Posterior vena cava (tissue), 2 donors: ENCODE results near the gene OTUD6A. TPM values are rescaled to one million over a fixed set of nuclear protein-coding genes. Genes with fewer than 3 reads are reported as not detected.

Experiments used
- DNase-seq: peaks from one replicate; pipeline ENCODE4 v3.0.0-alpha.2; 2020; ENCODE audit warnings: low spot score
- intact Hi-C, 2 donors: fragments of 100-400 bp; cut with DNase I; formaldehyde crosslinking; loops; one replicate each; pipeline versions ENCODE4 v1.14.1 to v1.14.2; 2022 to 2023
- total RNA-seq, 2 donors: library from RNA; stranded (reverse); fragmentation: NEBNext Ultra II Directional; extraction: Animal tissue kit (Norgen Biotek cat#: 25700); gene quantifications; one replicate each; pipeline ENCODE4 v1.2.1, GENCODE V29; 2021
- donor health status: DM: yes; HTN: yes; CAD: no.
- donor health status: DM: yes; HTN: yes; CAD: no.

OTUD6A gene
- total RNA-seq, 2 donors from 2014 or later, result not detected

DNA sequence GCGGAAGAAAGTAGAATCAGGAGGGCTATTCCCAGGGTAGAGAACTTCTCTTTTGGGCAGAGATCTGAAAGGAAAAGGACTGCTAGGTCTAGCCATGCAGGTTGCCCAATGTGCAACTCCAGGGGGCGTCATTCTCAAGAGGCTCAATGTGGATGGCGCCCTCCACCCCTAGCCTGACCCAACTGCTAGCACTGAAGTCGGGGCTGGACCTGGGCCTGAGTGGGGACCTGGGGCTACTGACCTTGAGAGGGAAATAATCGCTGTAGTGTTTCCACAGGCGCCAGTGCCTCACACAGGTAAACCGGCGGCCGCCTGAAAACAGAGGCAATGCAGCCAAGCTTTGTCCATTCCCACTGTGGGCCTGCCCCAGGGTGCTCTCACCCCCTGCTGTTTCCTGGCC, 18.6 kb upstream of the OTUD6A start:
- DNase-seq, result no peak
- intact Hi-C loops, result no loop called here

DNA sequence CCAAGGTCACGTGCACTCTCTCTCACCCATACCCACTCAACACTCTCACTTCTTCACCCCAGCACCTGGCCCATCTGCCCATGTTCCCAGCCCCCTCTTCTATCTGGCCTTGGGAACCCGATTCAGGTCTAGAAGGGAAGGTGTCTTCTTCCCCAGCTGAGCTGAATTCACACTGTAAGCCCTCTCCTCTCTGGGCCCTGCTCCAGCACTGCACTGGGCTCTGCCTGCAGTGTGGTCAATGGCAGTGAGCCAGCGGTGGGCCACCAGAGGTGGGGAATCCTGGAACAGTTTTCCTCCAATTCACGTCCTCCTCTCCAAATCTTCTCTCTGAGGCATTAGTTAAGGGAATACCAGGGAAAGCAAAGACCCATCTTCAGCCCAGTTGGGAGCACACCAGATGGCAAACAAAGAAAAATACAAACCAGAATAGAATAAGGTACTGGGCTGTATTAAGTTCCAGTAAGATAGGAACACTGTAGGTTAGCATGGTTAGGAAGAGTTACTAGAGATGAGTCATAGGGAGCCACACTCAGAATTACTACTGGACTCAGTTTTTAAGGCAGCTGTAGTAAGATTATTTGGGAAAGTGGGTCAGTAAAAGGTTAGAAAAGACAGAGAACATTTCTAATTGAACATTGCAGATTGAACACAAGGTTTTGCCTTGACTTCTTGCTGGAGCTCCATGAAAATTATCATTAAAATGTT, 17.6 kb upstream of the OTUD6A start:
- DNase-seq, result no peak
- intact Hi-C loops, result no loop called here

- intact Hi-C loops, result no loop called here
- DNase-seq, result no peak
Measured at GRCh38 chrX:70046978-70047377, 15.3 kb upstream of the OTUD6A start.

DNA sequence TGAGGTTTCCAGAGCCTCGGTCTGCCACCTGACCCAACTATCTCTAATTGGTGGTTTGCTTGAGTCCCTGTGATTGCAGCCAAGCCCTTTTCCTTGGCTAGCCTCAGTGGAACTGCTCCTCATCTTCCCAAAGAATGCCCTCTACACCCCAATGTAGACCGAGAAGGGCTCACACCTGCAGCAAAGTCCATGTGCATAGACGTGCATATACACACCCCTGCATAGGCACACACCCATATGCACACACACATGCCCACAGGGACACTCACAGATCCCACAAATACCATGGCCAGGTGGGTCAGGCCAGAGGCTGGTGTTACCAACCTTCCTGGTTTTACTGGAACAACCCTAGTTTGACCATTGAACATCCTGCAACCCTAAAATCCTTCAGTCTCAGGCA, 12.9 kb upstream of the OTUD6A start:
- intact Hi-C loops, result no loop called here

DNA sequence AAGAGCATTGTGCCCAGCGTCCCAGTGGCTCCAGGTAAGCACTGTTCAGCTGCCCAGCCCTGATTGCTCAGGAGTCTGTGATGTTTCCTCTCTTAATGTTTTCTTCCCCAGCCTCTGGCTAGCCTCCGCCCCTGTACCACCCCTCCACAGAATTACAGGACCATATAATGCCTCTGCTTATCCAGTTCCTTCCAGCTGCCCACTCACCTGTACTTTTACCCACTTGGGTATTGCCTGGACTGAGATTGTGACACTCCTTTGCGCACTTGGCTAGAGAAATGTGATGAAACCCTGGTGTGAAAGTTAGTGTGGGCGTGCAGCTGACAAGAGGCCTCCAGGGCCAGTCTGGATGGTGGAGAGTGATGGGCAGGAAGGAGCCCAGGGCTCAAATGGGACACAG, 12.3 kb upstream of the OTUD6A start, which contains the start of gene AWAT2:
Gene AWAT2, minus strand, starts transcription at position 14 of the 400 bp plus-strand sequence. Its CDS starts 6 bp downstream, at position 8.
- intact Hi-C loops, result no loop called here
- DNase-seq, result no peak

More for the DNA sequence above, 12.9 kb upstream of the OTUD6A start:
- DNase-seq, result no peak

DNA sequence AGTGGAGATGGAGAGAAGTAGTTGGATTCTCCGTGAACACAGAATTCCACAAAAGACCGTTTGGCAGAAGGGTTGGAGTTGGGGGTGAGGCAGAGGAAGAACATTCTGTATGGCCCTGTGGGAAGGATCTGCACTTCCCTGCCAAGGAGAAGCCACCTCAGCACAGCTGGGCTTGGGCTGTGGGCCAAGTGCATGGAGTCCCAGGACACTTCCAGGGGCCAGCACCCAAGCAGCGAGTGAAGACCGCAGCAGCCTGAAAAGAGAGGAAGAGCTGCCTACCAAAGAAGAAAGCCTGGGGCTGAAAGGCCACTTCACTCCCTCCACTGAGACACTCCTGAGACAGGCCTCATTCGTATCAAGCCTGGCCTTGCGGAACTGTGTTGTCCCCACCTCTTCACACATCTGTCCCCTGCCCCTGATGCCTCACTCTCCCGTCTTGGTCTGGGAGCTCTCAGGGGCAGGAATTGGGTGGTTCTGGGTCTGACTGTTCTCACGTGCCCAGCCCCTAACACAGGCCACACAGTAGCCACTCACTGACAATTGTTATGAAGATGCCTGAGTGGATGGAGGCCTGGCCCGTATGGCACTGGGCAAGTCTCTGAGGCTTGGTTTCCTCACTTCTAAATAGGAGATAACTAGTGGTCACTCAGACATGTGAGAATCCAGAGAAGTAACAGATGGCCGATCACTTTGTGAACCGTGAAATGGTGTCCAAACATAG, 9.2 kb upstream of the OTUD6A start:
- intact Hi-C loops, result no loop called here
- DNase-seq, result no peak

DNA sequence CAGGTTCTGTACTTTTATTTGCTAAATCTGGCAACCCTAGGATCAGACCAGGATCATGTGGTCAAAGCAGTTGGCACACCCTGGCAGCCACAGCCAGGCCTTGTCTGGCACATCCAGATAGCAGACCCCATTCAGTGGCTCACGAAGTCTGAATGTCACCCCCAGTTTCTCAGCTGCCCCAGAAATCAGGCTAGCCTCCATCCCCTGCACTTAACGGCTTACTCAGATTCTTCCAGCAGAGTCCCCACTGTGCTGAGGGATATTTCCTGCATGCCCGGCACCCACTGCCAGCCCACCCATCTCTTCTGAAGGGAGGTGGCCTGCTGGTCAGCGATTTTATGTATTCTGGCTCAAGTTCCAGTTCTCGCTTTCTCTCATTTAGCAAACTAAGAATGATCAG, 7.9 kb upstream of the OTUD6A start:
- no peak for DNase-seq
- intact Hi-C loops, result no loop called here

DNA sequence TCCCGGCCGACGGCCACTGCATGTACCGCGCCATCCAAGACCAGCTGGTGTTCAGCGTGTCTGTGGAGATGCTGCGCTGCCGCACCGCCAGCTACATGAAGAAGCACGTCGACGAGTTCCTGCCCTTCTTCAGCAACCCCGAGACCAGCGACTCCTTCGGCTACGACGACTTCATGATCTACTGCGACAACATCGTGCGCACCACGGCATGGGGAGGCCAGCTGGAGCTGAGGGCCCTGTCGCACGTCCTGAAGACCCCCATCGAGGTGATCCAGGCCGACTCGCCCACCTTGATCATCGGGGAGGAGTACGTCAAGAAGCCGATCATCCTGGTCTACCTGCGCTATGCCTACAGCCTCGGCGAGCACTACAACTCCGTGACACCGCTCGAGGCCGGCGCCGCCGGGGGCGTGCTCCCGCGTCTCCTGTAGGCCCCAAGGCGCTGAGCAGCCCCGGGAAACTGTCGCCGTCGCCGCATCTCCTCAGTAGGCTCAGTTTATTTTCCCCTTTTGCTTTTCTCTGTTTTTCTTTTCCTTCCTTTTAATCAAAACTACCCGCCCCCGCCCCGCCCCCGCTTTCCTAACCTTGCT, 799 bp downstream of the OTUD6A start:
- intact Hi-C loops, result no loop called here

DNA sequence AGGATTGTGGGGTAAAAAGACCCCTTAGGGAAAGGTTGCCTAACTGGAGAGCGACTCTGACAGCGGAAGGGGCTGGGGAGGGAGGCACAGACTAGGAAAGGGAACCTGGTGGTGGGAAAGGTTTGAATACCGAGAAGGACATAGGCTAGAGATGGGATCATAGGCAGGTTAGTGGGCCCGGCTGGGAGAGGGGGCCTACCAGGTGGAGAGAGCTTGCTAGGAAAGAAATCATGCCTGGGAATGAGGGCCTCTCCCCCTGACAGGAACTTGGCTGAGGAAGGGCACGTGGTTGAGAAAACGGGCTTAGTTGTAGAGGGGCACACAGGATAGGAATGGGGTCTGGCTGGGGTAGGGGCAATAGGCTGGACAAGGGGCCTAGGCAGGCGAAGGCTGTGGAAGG, 4.4 kb downstream of the OTUD6A start:
- intact Hi-C loops, result no loop called here

More for the DNA sequence above, 799 bp downstream of the OTUD6A start:
- DNase-seq, result no peak

DNA sequence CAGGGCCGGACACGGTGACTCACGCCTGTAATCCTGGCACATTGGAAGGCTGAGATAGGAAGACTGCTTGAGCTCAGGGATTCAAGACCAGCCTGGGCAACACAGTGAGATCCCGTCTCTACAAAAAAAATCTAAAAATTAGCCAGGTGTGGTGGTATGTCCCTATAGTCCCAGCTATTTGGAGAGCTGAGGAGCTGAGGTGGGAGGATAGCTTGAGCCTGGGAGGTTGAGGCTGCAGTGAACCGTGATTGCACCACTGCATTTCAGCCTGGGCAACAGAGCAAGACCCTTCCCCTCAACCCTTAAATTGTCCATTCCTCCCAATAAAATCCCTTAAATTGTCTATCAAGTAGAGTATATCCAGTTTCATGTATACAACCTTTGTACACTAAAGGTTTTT, 17.0 kb downstream of the OTUD6A start:
- DNase-seq, result no peak
- intact Hi-C loops, result no loop called here

More for the DNA sequence above, 4.4 kb downstream of the OTUD6A start:
- DNase-seq, result no peak

DNA sequence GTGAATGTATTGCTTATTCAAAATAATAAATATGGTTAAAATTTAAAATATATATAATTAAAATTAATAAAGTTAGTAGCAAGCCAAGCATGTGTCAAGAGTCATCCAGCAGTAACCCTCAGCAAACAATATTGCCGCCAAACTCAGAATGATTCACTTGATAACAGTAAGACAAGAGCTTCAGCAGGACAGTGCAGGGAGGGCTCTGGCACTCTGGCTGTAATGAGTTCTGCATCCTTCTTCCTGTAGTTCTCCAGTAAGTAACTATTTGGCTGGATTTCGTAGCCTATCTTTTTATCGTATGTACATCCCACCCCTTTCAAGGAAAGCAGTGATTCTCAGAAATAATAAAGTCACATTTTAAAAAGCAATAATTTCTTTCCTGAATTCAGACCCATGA, 17.6 kb downstream of the OTUD6A start:
- intact Hi-C loops, result no loop called here
- no peak for DNase-seq

GRCh38 chrX:70082723-70083122, 20.5 kb downstream of the OTUD6A start:
- DNase-seq, result no peak
- intact Hi-C loops, result no loop called here

DNA sequence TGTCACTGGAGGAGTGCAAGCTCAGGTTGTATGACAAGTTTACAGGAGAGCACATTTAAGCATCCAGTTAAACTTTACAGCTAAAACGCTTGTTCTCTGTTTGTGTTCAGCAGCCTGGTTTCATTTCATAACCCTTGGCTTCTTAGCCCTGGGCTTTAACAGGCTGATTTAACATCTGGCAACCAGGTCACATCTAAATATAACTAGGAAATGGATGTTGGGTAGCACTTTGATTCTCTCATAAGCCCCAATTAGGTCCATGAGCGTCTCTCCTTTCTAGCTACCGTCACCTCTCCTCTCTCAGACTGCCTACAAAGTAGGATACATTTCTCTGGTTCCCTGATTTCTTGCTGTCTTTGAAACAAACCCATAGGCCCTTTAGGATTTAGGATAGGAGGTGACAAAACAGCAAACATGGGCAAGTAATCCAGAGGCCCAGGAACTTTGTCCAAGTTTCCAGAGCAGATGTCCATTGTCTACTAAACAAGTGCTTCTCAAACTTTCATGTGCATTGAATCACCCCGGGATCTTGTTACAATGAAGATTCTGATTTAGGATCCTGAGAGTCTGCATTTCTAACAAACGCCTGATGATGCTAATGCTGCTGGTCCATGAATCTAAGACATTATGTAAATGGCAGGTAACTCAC, 22.5 kb downstream of the OTUD6A start:
- intact Hi-C loops, result no loop called here
- no peak for DNase-seq

- no peak for DNase-seq
- intact Hi-C loops, result no loop called here
Measured at GRCh38 chrX:70087857-70088630, 25.8 kb downstream of the OTUD6A start.

DNA sequence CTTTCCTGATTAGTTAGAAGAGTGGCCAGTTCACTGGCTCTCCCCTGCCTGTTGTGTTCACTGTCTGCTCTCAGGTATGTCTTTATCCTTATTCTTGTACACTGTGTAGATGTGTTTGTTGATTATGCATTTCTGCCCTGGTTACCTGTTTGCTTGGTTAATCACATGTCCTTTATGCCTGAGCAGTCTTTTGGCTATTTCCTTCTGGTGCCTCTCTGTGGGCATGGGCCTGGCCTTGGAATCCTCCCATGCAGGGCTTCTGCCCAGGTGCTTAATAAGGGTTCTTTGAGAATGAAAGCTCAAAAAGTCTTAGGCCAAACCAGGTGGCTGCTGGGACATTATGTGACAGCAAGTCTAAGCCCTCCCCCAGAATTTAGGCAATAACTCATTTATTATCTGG, 26.5 kb downstream of the OTUD6A start:
- no peak for DNase-seq
- intact Hi-C loops, result no loop called here

DNA sequence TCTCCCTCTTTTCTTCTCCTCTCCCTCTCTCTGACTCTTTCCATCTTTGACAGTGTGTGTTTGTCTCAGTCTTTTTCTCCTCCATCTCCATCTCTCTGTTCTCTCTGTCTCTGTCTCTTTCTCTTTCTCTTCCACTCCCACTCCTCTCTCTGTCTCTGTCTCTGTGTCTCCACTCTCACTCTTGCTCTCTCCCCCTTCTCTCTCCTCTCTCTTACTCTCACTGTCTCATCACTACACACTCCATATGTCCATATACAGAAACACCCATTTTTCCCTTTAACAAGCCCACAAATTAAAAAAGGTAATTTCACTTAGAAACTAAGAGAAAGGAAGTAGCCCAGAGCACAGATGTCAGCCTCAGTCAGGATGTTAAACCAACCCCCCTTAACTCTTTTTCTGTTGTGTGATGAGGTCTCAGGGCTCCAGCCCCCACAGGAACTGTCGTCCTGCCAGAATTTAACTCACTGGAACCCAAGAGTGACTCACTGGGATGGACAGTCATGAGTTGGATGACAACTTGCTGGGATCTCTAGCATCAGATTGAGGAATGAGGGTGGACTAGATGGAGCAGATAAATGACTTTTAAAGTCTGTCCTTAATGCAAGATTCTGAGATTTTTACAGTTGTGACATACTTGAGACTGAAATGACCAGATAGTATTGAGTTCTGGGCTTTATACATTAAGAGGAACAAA, 27.5 kb downstream of the OTUD6A start:
- intact Hi-C loops, result loop anchor here (5.0 to 10.0 kb wide), 2 partner anchors 555 to 1342 kb away; no protein-coding TSS in a partner anchor
- DNase-seq, result no peak

DNA sequence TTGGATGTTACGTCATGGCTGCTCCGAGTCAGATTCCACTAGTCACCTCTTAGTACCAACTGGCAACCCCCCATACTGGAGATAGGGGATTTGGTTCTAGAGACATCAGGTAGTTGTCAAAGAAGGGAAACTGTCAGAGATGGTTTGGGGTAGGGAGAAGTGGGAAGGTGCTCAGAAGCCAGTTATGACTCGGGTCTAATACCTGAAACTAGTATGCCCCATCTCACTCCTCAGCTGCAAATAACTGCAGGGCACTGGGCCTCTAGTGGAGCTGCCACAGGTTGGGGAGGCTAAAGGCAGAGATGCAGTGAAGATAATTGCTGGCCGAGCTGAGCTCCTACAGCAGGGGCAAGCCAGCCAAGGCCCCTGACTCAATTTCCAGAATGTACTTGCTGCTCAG, 30.0 kb downstream of the OTUD6A start:
- no peak for DNase-seq
- intact Hi-C loops, result loop anchor here (5.0 to 10.0 kb wide), 2 partner anchors 557 to 1345 kb away; no protein-coding TSS in a partner anchor

DNA sequence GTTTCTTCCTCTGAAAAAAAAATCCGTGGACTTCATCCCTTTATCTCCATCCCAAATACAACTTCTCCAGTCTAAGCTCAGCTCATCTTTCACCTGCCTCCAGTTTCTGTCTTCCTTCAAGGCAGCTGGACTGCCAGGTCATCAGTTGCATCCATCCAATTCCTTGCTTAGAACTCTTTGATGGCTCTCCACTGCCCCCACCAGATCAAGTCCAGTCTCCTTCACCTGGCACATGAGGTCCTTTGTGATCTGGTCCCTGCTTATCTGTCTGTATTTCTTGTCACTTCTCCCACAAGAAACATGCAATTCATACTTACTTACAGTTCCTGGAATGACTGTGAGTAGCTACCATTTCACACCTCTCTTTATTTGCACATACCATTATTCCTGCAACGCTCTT, 33.8 kb downstream of the OTUD6A start:
- intact Hi-C loops, result loop anchor here in 1 of 2 donors (10.0 kb wide), 1 partner anchor 561 kb away; no protein-coding TSS in a partner anchor

More for the DNA sequence above, 33.8 kb downstream of the OTUD6A start:
- no peak for DNase-seq
